ENCODE data around the gene EVI5L.

The EVI5L gene

DNA sequence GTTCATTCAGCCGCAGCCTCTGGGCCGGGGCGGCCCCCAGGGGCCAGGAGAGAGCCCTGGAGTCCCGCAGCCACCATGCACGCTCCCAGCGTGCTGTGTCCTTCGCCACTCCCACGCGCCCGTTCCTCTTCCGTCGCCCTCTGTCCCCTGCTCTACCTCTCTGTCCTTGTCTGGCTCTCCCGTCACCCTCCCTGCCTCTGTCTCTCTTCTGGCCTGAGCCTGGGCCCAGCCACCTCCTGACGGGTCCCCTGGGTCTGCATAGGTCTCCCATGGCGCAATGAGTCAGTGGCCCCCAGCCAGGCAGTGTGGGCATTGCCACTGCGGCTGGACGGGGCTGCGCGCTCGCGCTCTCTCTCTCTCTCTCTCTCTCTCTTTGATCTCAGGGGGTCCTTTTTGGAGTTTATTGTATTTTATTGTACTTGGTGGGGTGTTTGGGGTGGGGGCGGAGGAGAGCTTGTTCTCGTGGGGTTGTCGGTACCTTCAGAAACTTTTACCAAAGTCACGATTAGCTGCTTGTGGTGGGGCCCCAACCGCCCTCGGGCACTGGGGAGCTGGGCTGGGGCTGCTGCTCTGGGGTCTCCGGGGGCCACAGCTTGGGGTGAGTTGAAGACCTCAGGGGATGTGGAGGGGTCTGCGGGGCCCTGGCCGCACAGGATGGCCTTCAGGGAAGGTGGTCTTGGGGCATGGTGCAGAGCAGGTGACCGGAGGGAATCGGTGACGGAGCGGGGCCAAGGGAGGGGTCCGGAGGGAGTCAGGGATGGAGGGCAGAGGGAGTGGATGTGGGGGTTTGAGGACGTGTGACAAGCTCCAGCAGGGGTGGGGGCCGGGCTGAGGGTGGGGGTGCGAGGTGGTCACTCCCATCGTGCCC is 82.9 kb downstream of the EVI5L start:
- DNase-seq (ENCODE audit: low read depth) = no peak

DNA sequence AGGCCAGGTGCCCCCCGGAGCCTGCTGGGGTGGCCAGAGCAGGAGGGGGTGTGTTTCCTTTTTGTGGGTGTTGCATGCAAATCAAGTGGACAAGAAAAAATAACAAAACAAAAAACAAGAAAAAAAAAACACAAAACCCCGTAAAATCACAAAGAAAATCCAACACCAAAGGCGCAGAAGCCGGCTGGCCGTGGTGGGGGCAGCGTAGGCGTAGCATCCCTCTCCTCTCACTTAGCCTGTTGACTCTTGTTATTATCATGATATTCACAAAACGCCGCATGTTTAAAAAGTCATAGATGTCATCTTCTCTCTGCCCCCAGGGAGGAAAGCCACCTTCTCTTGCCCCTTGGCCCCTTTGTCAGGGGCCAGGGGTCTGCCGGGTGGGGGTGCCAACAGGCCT is 83.6 kb downstream of the EVI5L start:
- DNase-seq (ENCODE audit: low read depth) = no peak

DNA sequence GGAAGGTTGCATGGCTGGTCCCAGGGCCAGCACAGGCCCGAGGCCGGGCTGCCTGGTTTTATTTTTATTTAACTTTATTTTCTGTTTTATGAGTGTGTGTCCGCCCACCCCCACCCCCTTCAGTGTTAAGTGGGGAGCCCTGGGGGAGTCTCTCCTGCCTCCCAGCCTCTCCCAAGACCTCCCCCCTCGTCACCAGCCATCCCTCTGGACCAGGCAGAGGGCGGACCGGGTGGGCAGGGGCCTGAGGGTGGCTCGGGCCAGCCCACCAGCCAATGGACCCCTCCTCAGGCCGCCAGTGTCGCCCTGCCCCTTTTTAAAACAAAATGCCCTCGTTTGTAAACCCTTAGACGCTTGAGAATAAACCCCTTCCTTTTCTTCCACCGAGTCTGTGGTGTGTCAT is 84.1 kb downstream of the EVI5L start:
- no peak for DNase-seq (ENCODE audit: low read depth)

Data from GM04504 (cell line).